ENCODE measurements around the gene ZNF385B.

- no peak for TF ChIP-seq POLR2A (IDR thresholded peaks at IDR 0.05; ENCODE audit: low read depth, low read length)
- TF ChIP-seq TAF1 (IDR thresholded peaks at IDR 0.05; ENCODE audit: borderline replicate concordance, low read depth, low read length) = no peak
Measured at GRCh38 chr2:179811042-179811441, 50.4 kb downstream of the ZNF385B start.
